ENCODE measurements around the gene SH3BP5.

DNA sequence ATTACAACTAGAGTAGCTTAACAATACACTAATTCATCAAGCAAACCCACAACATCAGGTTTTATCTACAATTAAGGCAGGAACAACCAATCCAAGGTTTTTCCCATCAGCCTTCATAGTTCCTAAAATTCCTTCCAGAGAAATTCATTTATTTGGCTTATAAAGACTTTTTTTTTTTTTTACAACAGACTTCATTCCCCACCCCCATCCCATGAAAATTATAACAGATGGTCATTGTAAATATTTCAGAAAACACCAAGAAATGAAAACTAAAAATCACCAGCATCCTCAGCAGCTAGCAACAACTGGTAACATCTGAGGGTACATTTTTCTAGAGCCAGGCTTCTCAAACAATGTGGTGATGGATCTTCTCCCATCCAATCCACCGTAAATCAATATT is 11.0 kb downstream of the SH3BP5 start:
- TF ChIP-seq EZH2 (IDR thresholded peaks at IDR 0.05; ENCODE audit: borderline replicate concordance, low read depth, low read length, poor library complexity, severe bottlenecking), result no peak
- TF ChIP-seq, protein P1, sequence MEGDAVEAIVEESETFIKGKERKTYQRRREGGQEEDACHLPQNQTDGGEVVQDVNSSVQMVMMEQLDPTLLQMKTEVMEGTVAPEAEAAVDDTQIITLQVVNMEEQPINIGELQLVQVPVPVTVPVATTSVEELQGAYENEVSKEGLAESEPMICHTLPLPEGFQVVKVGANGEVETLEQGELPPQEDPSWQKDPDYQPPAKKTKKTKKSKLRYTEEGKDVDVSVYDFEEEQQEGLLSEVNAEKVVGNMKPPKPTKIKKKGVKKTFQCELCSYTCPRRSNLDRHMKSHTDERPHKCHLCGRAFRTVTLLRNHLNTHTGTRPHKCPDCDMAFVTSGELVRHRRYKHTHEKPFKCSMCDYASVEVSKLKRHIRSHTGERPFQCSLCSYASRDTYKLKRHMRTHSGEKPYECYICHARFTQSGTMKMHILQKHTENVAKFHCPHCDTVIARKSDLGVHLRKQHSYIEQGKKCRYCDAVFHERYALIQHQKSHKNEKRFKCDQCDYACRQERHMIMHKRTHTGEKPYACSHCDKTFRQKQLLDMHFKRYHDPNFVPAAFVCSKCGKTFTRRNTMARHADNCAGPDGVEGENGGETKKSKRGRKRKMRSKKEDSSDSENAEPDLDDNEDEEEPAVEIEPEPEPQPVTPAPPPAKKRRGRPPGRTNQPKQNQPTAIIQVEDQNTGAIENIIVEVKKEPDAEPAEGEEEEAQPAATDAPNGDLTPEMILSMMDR (conservative IDR thresholded peaks at IDR 0.05; ENCODE audit: low read depth, low read length), result no peak
